CD14-positive monocyte (primary cell): ENCODE data around the gene COPS6. TPM values are rescaled to one million over a fixed set of nuclear protein-coding genes. Genes with fewer than 3 reads are reported as not detected.
A peak's percentile ranks its signal among the peaks of the same experiment; 100 is the strongest.

Source experiments
- DNase-seq, 3 donors: peaks; one replicate each; pipeline ENCODE4 v3.0.0-alpha.2; 2011 to 2022
- H2AFZ ChIP-seq: 2 replicates; pipeline ENCODE4 v1.6.0; 2012; ENCODE audit warnings: mild to moderate bottlenecking, low read depth, low read length, inconsistent platforms; ENCODE audit not compliant: insufficient read depth, poor library complexity, severe bottlenecking
- H3K27ac ChIP-seq, 2 donors: 1 replicate in 1 of 2; 2 replicates in 1 of 2; pipeline ENCODE4 v1.5.1; 2012 to 2013; ENCODE audit warnings: low read length in 2 of 2, control low read depth in 1 of 2, inconsistent platforms in 1 of 2, low read depth in 1 of 2, mild to moderate bottlenecking in 1 of 2
- H3K27me3 ChIP-seq, 2 donors: one replicate each; pipeline versions ENCODE4 v1.6.0 to v1.6.1; 2011 to 2013; ENCODE audit warnings: low read length in 2 of 2; ENCODE audit not compliant: control insufficient read depth in 2 of 2, insufficient read depth in 2 of 2
- H3K36me3 ChIP-seq, 2 donors: replicated peaks in 1 of 2; 1 replicate in 1 of 2; 2 replicates in 1 of 2; pipeline versions ENCODE4 v1.5.1 to v1.6.1; 2012 to 2013; ENCODE audit warnings: low read length in 2 of 2, control low read depth in 1 of 2, inconsistent platforms in 1 of 2, mild to moderate bottlenecking in 1 of 2; ENCODE audit not compliant: insufficient read depth in 2 of 2, control insufficient read depth in 1 of 2
- H3K4me1 ChIP-seq, 2 donors: 1 replicate in 1 of 2; 2 replicates in 1 of 2; pipeline versions ENCODE4 v1.5.1 to v1.6.1; 2012 to 2013; ENCODE audit warnings: low read length in 2 of 2, control low read depth in 1 of 2, inconsistent platforms in 1 of 2, mild to moderate bottlenecking in 1 of 2, moderate library complexity in 1 of 2; ENCODE audit not compliant: insufficient read depth in 2 of 2, control insufficient read depth in 1 of 2
- H3K4me2 ChIP-seq: replicated peaks from 2 replicates; pipeline ENCODE3; 2012; ENCODE audit warnings: low read length, moderate library complexity, mild to moderate bottlenecking; ENCODE audit not compliant: poor library complexity, severe bottlenecking; ENCODE audit errors: extremely low read depth
- H3K4me3 ChIP-seq, 3 experiments: fragments of 200-600 bp in 1 of 3; sonication (generic) in 1 of 3; replicated peaks in 1 of 3; 1 replicate in 2 of 3; 2 replicates in 1 of 3; pipeline ENCODE4 v1.5.1; 2011 to 2013; ENCODE audit warnings: low read length in 3 of 3, mild to moderate bottlenecking in 3 of 3, control low read depth in 2 of 3, low read depth in 2 of 3, inconsistent platforms in 1 of 3, moderate library complexity in 1 of 3
- H3K79me2 ChIP-seq: 2 replicates; pipeline ENCODE4 v1.6.0; 2012; ENCODE audit warnings: mild to moderate bottlenecking, control low read depth, inconsistent platforms, low read length, moderate library complexity; ENCODE audit not compliant: insufficient read depth
- H3K9ac ChIP-seq: 2 replicates; pipeline ENCODE4 v1.6.0; 2017; ENCODE audit warnings: low read length, mild to moderate bottlenecking; ENCODE audit not compliant: insufficient read depth, poor library complexity, severe bottlenecking
- H3K9me3 ChIP-seq, 2 donors: replicated peaks in 1 of 2; 1 replicate in 1 of 2; 2 replicates in 1 of 2; pipeline versions ENCODE4 v1.5.1 to v1.6.1; 2012 to 2013; ENCODE audit warnings: low read length in 2 of 2, control low read depth in 1 of 2; ENCODE audit not compliant: control insufficient read depth in 1 of 2, insufficient read depth in 1 of 2
- H4K20me1 ChIP-seq: 2 replicates; pipeline ENCODE4 v1.6.0; 2012; ENCODE audit warnings: mild to moderate bottlenecking, low read length, control low read depth, moderate library complexity; ENCODE audit not compliant: insufficient read depth
- H3K27ac Mint-ChIP-seq, 7 donors: one replicate each; pipeline ENCODE4 v1.8.0; 2020; ENCODE audit warnings: mild to moderate bottlenecking in 7 of 7, mixed read lengths in 7 of 7, moderate library complexity in 6 of 7, inconsistent platforms in 2 of 7
- H3K27me3 Mint-ChIP-seq, 3 donors: one replicate each; pipeline ENCODE4 v1.8.0; 2021 to 2022; ENCODE audit warnings: low read depth in 3 of 3, mild to moderate bottlenecking in 3 of 3, mixed read lengths in 3 of 3, moderate library complexity in 3 of 3, inconsistent platforms in 1 of 3
- H3K36me3 Mint-ChIP-seq, 2 donors: one replicate each; pipeline ENCODE4 v1.8.0; 2020; ENCODE audit warnings: mixed read lengths in 2 of 2, inconsistent platforms in 1 of 2, mild to moderate bottlenecking in 1 of 2
- H3K4me1 Mint-ChIP-seq: one replicate; pipeline ENCODE4 v1.8.0; 2020; ENCODE audit warnings: mild to moderate bottlenecking, mixed read lengths
- H3K4me3 Mint-ChIP-seq, 2 donors: one replicate each; pipeline ENCODE4 v1.8.0; 2020; ENCODE audit warnings: mild to moderate bottlenecking in 2 of 2, mixed read lengths in 2 of 2, moderate library complexity in 1 of 2
- H3K9me3 Mint-ChIP-seq, 7 donors: one replicate each; pipeline ENCODE4 v1.8.0; 2020 to 2022; ENCODE audit warnings: mixed read lengths in 7 of 7, mild to moderate bottlenecking in 6 of 7, moderate library complexity in 6 of 7, inconsistent platforms in 2 of 7
- WGBS: methylation state at CpG from one replicate; pipeline ENCODE4 v1.1.5; 2013; ENCODE audit warnings: missing lambda C conversion rate; ENCODE audit not compliant: insufficient coverage; 5-methylcytosine and 5-hydroxymethylcytosine counted together
- intact Hi-C, 2 donors: fragments of 100-400 bp; cut with micrococcal nuclease; formaldehyde crosslinking; loops; one replicate each; pipeline versions ENCODE4 v1.15.0 to v1.15.1; 2023
- polyA plus RNA-seq, 3 donors: library from polyadenylated mRNA; depleted of rRNA in 1 of 3; unstranded in 2 of 3; stranded (reverse) in 1 of 3; fragments of 300-500 nt in 2 of 3; fragments of >200 nt in 1 of 3; fragmentation: Illumina TruSeq in 2 of 3; gene quantifications; 1 replicate in 2 of 3; 2 replicates in 1 of 3; pipeline ENCODE4 v1.2.3, GENCODE V29; 2012 to 2021
- TF ChIP-seq, protein P1 (sequence below): fragments of 200-600 bp; IDR thresholded peaks from one replicate; pipeline ENCODE4 v1.8.0; 2022; ENCODE audit warnings: antibody characterized with exemption, mild to moderate bottlenecking

The COPS6 gene
- polyA plus RNA-seq, 3 donors = 77.1 to 119 (median 109) TPM

GRCh38 chr7:100072462-100072861 is 16.3 kb upstream of the COPS6 start:
- intact Hi-C loops = no loop called here
- Mint-ChIP-seq H3K4me3 (no peak overlapping the region), H3K36me3 (peaks cover 76 to 90% of the 10 kb centered on the region in 2 donors), H3K27me3 (peaks cover 0 to 6% (median 0%) of the 10 kb centered on the region in 3 donors), H3K27ac (no peak overlapping the region), H3K4me1 (no peaks in the 10 kb centered on the region), H3K9me3 (peaks cover 31 to 48% (median 36%) of the 10 kb centered on the region in 7 donors)
- Histone ChIP-seq H3K79me2 (peaks cover 7% of the 10 kb centered on the region), H3K9ac (no peak overlapping the region), H3K4me1 (no peaks in the 10 kb centered on the region), H3K4me3 (no peak overlapping the region), H3K27ac (no peak overlapping the region), H4K20me1 (peaks cover 4% of the 10 kb centered on the region), H3K4me2 (no peak overlapping the region), H3K9me3 (peaks cover 38 to 40% of the 10 kb centered on the region in 2 donors), H2AFZ (no peak overlapping the region), H3K27me3 (no peaks in the 10 kb centered on the region), H3K36me3 (peaks cover 76 to 85% of the 10 kb centered on the region in 2 donors)
- TF ChIP-seq, protein P1, sequence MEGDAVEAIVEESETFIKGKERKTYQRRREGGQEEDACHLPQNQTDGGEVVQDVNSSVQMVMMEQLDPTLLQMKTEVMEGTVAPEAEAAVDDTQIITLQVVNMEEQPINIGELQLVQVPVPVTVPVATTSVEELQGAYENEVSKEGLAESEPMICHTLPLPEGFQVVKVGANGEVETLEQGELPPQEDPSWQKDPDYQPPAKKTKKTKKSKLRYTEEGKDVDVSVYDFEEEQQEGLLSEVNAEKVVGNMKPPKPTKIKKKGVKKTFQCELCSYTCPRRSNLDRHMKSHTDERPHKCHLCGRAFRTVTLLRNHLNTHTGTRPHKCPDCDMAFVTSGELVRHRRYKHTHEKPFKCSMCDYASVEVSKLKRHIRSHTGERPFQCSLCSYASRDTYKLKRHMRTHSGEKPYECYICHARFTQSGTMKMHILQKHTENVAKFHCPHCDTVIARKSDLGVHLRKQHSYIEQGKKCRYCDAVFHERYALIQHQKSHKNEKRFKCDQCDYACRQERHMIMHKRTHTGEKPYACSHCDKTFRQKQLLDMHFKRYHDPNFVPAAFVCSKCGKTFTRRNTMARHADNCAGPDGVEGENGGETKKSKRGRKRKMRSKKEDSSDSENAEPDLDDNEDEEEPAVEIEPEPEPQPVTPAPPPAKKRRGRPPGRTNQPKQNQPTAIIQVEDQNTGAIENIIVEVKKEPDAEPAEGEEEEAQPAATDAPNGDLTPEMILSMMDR = no peak
- 100% methylated on average over 10 of the region's 10 CpGs for WGBS
- DNase-seq = no peak

DNA sequence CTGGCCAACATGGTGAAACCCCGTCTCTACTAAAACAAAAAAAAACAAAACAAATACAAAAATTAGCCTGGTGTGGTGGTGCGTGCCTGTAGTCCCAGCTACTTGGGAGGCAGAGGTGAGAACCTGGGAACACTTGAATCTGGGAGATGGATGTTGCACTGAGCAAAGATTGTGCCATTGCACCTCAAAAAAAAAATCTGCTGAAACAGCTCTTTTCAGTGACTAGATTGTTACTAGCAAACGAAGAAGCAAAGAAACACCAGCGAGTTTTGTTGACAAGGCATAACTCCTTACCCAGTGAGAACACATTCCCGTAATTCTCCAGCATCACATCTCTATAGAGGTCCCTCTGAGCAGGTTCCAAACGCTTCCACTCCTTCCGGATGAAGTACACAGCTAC is 13.9 kb upstream of the COPS6 start:
- Histone ChIP-seq H4K20me1 (peaks cover 17% of the 10 kb centered on the region), H3K4me3 (no peak overlapping the region), H3K4me2 (no peak overlapping the region), H2AFZ (no peak overlapping the region), H3K27me3 (no peaks in the 10 kb centered on the region), H3K9ac (no peak overlapping the region), H3K79me2 (peaks cover 29% of the 10 kb centered on the region), H3K36me3 (peaks cover 77 to 97% of the 10 kb centered on the region in 2 donors), H3K27ac (no peak overlapping the region), H3K9me3 (peaks cover 37 to 40% of the 10 kb centered on the region in 2 donors), H3K4me1 (peaks cover 0 to under 1% of the 10 kb centered on the region in 2 donors)
- peak overlapping the region in 1 of 7 donors; percentile 18 for H3K27ac Mint-ChIP-seq
- H3K4me1 Mint-ChIP-seq = peaks cover 3% of the 10 kb centered on the region
- peaks cover 80 to 95% of the 10 kb centered on the region in 2 donors for H3K36me3 Mint-ChIP-seq
- H3K27me3 Mint-ChIP-seq = peaks cover 0 to 6% (median 0%) of the 10 kb centered on the region in 3 donors
- peaks cover 31 to 45% (median 36%) of the 10 kb centered on the region in 7 donors for H3K9me3 Mint-ChIP-seq
- TF ChIP-seq, protein P1 = no peak
- intact Hi-C loops = no loop called here
- no peak overlapping the region for H3K4me3 Mint-ChIP-seq
- DNase-seq = no peak
- WGBS = 97% methylated on average over 3 of the region's 7 CpGs
